ENCODE data around the gene ALK. TPM values are rescaled to one million over a fixed set of nuclear protein-coding genes. Genes with fewer than 3 reads are reported as not detected.

The ALK gene
- total RNA-seq, 1 experiment from 2014 or later = not detected

- Mint-ChIP-seq H3K9me3 (no peaks in the 10 kb centered on the region), H3K36me3 (ENCODE audit: insufficient read depth in 1 of 3, low read depth in 3 of 3) (no peaks in the 10 kb centered on the region), H3K27me3 (ENCODE audit: low read depth) (peaks cover 8% of the 10 kb centered on the region; the same call in 1 of the 2 replicates), H3K4me1 (peaks cover 11 to 12% of the 10 kb centered on the region in 2 experiments), H3K4me3 (no peak overlapping the region), H3K27ac (no peak overlapping the region)
- no peak overlapping the region for H2BK12ac ChIP-seq (ENCODE audit: insufficient read length, low read depth, low read length)
- H2AFZ ChIP-seq (ENCODE audit: low read length) = no peak overlapping the region
- no peak overlapping the region for H3K27ac ChIP-seq (ENCODE audit: insufficient read length, low read depth, low read length)
- no peak overlapping the region for H3K23ac ChIP-seq (ENCODE audit: insufficient read length, low read depth, low read length)
- H2BK120ac ChIP-seq (ENCODE audit: low read depth, low read length, poor library complexity, severe bottlenecking) = no peak overlapping the region
- H4K20me1 ChIP-seq (ENCODE audit: control insufficient read depth, insufficient read depth, insufficient read length) = no peaks in the 10 kb centered on the region
- H3K14ac ChIP-seq (ENCODE audit: insufficient read depth, low read length) = no peak overlapping the region
- no CpG with 5 or more reads among the region's 10 CpGs for whole genome bisulfite sequencing (ENCODE audit: extremely low coverage, insufficient read length, low lambda C conversion rate)
- no peak for DNase-seq
- no peaks in the 10 kb centered on the region for H3K27me3 ChIP-seq (ENCODE audit: insufficient read depth, low read length)
- no peaks in the 10 kb centered on the region for H3K9me3 ChIP-seq (ENCODE audit: control insufficient read depth, low read depth, low read length)
- no peak overlapping the region for H3K18ac ChIP-seq (ENCODE audit: insufficient read length, low read depth, low read length)
- no peaks in the 10 kb centered on the region for H3K79me1 ChIP-seq (ENCODE audit: insufficient read depth, low read depth, low read length, poor library complexity, severe bottlenecking)
- no peak overlapping the region for H3K9ac ChIP-seq (ENCODE audit: extremely low read depth, insufficient read length, low read length)
- H2AK5ac ChIP-seq (ENCODE audit: insufficient read length, low read length) = no peak overlapping the region
- H3T11ph ChIP-seq (ENCODE audit: low read length) = no peak overlapping the region
- H4K5ac ChIP-seq (ENCODE audit: insufficient read length, low read depth, low read length) = no peak overlapping the region
- H3K4ac ChIP-seq (ENCODE audit: low read depth, low read length) = no peak overlapping the region
- no peak overlapping the region for H4K91ac ChIP-seq (ENCODE audit: insufficient read length, low read depth, low read length)
- no peak overlapping the region for H2BK20ac ChIP-seq (ENCODE audit: low read depth, low read length, poor library complexity, severe bottlenecking)
- no peak overlapping the region for H4K8ac ChIP-seq (replicated peaks; ENCODE audit: insufficient read length, low read depth, low read length)
- H3K4me2 ChIP-seq (ENCODE audit: insufficient read depth, insufficient read length, low read length) = no peak overlapping the region
- TF ChIP-seq, protein P1, sequence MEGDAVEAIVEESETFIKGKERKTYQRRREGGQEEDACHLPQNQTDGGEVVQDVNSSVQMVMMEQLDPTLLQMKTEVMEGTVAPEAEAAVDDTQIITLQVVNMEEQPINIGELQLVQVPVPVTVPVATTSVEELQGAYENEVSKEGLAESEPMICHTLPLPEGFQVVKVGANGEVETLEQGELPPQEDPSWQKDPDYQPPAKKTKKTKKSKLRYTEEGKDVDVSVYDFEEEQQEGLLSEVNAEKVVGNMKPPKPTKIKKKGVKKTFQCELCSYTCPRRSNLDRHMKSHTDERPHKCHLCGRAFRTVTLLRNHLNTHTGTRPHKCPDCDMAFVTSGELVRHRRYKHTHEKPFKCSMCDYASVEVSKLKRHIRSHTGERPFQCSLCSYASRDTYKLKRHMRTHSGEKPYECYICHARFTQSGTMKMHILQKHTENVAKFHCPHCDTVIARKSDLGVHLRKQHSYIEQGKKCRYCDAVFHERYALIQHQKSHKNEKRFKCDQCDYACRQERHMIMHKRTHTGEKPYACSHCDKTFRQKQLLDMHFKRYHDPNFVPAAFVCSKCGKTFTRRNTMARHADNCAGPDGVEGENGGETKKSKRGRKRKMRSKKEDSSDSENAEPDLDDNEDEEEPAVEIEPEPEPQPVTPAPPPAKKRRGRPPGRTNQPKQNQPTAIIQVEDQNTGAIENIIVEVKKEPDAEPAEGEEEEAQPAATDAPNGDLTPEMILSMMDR (conservative IDR thresholded peaks at IDR 0.05) = no peak
- no peak overlapping the region for H3K56ac ChIP-seq (ENCODE audit: insufficient read length, low read depth, low read length)
- no peaks in the 10 kb centered on the region for H3K23me2 ChIP-seq (ENCODE audit: insufficient read length, low read depth, low read length, poor library complexity, severe bottlenecking)
- no peak overlapping the region for H2BK15ac ChIP-seq (ENCODE audit: low read depth, low read length)
- no peak overlapping the region for H2BK5ac ChIP-seq (ENCODE audit: insufficient read length, low read length)
- no peaks in the 10 kb centered on the region for H3K4me1 ChIP-seq (ENCODE audit: insufficient read depth, low read length)
- no peaks in the 10 kb centered on the region for H3K79me2 ChIP-seq (ENCODE audit: insufficient read depth, low read length)
These were observed 624.8 kb downstream of the ALK start for GRCh38 chr2:29296585-29296984.
